RCC 7860 (cell line): ENCODE results near the gene TNC.

Source experiments
- DNase-seq: peaks from one replicate; pipeline ENCODE4 v3.0.0-alpha.2; 2015; ENCODE audit warnings: low spot score
- FAIRE-seq: peaks from 2 replicates; lab custom pipeline; 2012; peaks lifted over from hg19 to GRCh38; lab: Jason Lieb, UNC

The TNC gene

GRCh38 chr9:115058175-115058574 lies 59.8 kb downstream of the TNC start:
- DNase-seq (no peak), FAIRE-seq (no peak)

DNA sequence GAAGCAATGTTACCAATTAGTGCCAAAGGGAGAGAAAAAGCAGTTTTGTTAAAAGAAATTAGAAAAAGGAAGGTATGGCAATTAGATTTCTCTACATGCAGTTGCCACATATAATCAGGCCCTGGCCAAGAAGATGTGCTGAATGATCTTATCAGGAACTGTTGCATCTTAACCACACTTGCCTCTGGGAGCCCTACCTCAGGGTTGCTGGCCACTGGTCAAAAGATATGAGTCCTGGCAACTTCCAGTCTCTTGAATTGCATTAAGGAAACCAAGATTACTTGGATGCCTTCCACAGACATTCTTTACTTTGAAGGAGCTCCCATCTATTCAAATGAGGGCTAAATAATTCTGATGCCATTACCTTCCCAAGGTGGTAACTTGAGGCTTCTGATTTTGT lies 60.4 kb downstream of the TNC start:
- no peak for FAIRE-seq
- no peak for DNase-seq

- DNase-seq, result no peak
- FAIRE-seq, result no peak
Observed at GRCh38 chr9:115050002-115050490, 67.9 kb downstream of the TNC start.

GRCh38 chr9:115046824-115047223 lies 71.1 kb downstream of the TNC start:
- DNase-seq (no peak), FAIRE-seq (no peak)

GRCh38 chr9:115046199-115046598 lies 71.8 kb downstream of the TNC start:
- FAIRE-seq (no peak), DNase-seq (no peak)

GRCh38 chr9:115043632-115044031 lies 74.3 kb downstream of the TNC start:
- FAIRE-seq, result no peak
- no peak for DNase-seq

GRCh38 chr9:115042781-115043509 lies 75.0 kb downstream of the TNC start:
- FAIRE-seq, result no peak
- no peak for DNase-seq

- FAIRE-seq (no peak), DNase-seq (no peak)
Observed at GRCh38 chr9:115039516-115040120, 78.3 kb downstream of the TNC start.

GRCh38 chr9:115038178-115038577 lies 79.8 kb downstream of the TNC start:
- FAIRE-seq, result no peak
- no peak for DNase-seq

GRCh38 chr9:115036691-115037090 lies 81.3 kb downstream of the TNC start:
- FAIRE-seq (no peak), DNase-seq (no peak)

DNA sequence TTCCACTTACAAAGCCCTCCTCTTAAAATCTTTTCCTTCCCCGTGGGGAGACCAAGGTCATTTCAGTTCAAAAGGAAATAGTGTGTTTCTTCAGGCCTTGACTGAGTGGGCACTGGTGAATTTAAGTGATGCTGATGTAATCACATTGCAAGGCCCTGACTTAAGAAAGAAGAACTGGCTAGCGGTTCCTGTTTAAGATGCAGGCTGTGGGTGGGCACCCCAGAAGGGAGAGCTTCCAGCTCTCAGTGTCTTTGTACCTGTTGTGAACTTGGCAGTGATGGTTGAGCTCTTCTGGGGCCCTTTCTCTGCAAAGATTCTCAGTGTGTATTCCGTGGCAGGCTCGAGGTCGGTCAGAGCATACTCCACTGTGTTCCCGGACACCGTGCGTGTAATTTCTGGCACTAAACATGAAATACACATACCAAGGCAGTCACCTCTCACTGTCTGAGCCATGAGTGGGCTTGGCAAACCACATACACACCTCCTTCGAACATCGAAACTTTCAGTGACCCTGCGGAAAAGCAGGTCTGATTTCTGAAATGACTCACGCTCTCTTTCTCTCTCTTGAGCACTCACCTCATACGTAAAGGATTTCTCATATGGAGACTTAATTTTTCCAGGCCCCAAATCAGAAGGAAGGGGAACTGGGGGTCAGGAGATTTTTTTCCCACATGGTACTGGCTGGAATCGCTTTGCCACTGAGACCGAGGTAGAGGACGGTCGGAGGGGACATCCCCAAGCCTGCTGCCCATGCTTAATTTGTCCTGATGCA lies 81.9 kb downstream of the TNC start:
- DNase-seq (peak; percentile 47), FAIRE-seq (no peak)

- FAIRE-seq, result peak; percentile 65
- DNase-seq, result peak; percentile 56
Observed at GRCh38 chr9:115034801-115035200, 83.2 kb downstream of the TNC start.

- FAIRE-seq, result no peak
- no peak for DNase-seq
Observed at GRCh38 chr9:115033800-115034199, 84.2 kb downstream of the TNC start.

DNA sequence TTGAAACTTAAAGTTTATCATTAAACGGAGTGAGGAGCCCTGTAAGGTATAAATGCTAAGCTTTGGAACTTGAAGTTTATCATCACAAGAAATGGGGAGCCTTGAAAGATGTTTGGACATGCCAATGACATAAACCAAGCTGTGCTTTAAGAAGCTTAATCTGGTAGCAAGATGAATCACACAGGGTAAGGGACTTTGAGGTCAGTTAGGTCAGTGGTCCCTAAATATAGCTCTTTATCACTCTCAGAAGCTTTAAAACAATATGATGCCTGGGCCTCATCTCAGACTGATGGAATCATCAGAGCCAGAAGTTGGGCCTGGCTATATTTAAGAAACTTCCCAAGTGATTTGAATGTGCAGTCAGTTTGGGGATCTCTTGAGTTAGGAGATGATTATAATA lies 85.7 kb downstream of the TNC start:
- FAIRE-seq (no peak), DNase-seq (no peak)

DNA sequence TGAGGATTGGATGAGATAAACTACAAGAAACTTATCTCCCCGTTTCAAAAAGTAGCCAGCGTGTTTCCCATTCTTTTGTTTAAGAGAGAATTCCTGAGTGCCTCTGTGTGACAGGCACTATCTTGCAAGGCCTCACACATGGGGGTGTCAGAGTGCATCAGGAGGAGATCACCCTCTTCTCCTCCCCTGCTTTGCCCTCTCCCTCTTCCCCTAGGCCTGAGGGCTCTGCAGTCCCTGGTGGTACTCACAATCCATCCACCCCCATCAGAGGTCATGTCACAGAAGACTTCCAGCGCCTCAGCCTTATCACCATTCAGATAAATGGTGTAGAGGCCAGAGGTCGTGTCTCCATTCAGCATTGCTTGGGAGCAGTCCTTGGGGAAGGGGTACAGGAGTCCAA lies 88.0 kb downstream of the TNC start:
- FAIRE-seq (no peak), DNase-seq (no peak)

DNA sequence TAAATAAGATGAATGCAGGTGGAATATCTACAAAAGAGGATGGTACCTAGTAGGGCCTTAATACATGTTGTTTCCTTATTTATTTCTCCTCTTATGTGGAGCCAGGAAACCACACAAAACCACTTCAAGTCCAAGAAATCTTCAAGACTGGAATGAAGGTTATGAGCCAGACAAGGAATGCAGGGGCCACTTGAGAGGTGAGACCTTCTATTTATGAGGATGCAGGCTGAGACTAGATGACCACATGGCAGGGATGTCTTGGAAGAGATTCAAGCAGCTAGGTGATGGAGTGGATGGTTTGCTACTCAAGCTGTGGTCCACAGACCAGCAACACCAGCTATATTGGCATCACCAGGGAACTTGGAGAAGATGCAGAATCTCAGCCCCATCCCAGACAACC lies 92.2 kb downstream of the TNC start:
- DNase-seq, result no peak

GRCh38 chr9:115024925-115025535 lies 92.9 kb downstream of the TNC start:
- DNase-seq (no peak), FAIRE-seq (no peak)

More for the DNA sequence above, 92.2 kb downstream of the TNC start:
- no peak for FAIRE-seq

- FAIRE-seq (peak; percentile 82), DNase-seq (peak; percentile 84)
Observed at GRCh38 chr9:115022760-115023434, 95.1 kb downstream of the TNC start.

GRCh38 chr9:115018547-115019435 lies 99.2 kb downstream of the TNC start:
- DNase-seq (peak; percentile 39), FAIRE-seq (no peak)

DNA sequence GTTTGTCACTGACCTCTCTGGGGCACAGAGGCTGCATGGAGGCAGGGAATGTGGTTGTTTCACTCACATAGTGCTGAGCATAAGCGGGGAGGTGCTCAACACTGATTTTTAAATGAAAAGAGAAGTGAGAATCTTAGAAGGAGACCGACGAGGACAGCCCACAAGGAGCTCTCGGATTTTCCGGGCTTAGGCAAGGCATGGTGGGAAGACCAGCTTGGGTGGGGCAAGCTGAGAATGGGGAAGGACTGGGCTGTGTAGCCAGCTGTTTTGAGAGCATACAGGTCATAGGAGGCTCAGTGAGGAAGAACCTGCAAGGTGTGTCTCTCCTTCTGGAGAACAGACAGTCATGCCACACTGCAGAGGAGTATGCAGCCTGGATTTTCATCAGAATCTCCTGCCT lies 101.6 kb downstream of the TNC start:
- no peak for FAIRE-seq

More for the DNA sequence above, 101.6 kb downstream of the TNC start:
- no peak for DNase-seq
